Ovary (tissue), 9 donors: Measurements from ENCODE around the gene NAGPA. TPM values are rescaled to one million over a fixed set of nuclear protein-coding genes. Genes with fewer than 3 reads are reported as not detected.
"Not testable (repeated sequence)": the region's sequence is repeated elsewhere in the genome, so short reads cannot be mapped to it uniquely, and the experiment has no call there.

Experiments used
- DNase-seq, 5 donors: peaks; one replicate each; pipeline ENCODE4 v3.0.0-alpha.2; 2019 to 2020
- H3K27ac ChIP-seq, 2 donors: fragments of 200-600 bp; one replicate each; pipeline versions ENCODE4 v1.5.1 to v1.8.0; 2019 to 2022
- H3K27me3 ChIP-seq: fragments of 200-600 bp; one replicate; pipeline ENCODE4 v1.8.0; 2022
- H3K36me3 ChIP-seq: fragments of 200-600 bp; sonication (generic); one replicate; pipeline ENCODE4 v1.5.1; 2019
- H3K4me1 ChIP-seq: one replicate; pipeline ENCODE4 v1.8.1; 2013; ENCODE audit warnings: mild to moderate bottlenecking, moderate library complexity; ENCODE audit not compliant: insufficient read depth
- H3K4me3 ChIP-seq: fragments of 200-600 bp; sonication (generic); one replicate; pipeline ENCODE4 v1.5.1; 2017
- H3K9me3 ChIP-seq, 2 donors: fragments of 200-600 bp in 1 of 2; sonication (generic) in 1 of 2; one replicate each; pipeline versions ENCODE4 v1.5.1 to v1.8.1; 2013 to 2019; ENCODE audit warnings: mild to moderate bottlenecking in 1 of 2, moderate library complexity in 1 of 2
- EP300 ChIP-seq: sonication (generic); formaldehyde crosslinking; IDR thresholded peaks from one replicate; pipeline ENCODE4 v1.6.1; 2017; ENCODE audit warnings: antibody characterized with exemption
- POLR2A ChIP-seq: fragments of 450-650 bp; IDR thresholded peaks from one replicate; pipeline ENCODE4 v1.6.1; 2017; ENCODE audit warnings: antibody characterized with exemption, mild to moderate bottlenecking, moderate library complexity
- WGBS, 3 donors: extraction: QIAGEN DNeasy Blood & Tissue Kit in 1 of 3; methylation state at CpG; one replicate each; pipeline versions ENCODE4 v1.1.5 to v1.1.7; 2013 to 2017; 5-methylcytosine and 5-hydroxymethylcytosine counted together
- intact Hi-C, 4 donors: fragments of 100-400 bp; cut with DNase I; formaldehyde crosslinking; loops; one replicate each; pipeline versions ENCODE4 v1.11.0 to v1.15.1; 2022 to 2023
- polyA plus RNA-seq, 2 donors: library from polyadenylated mRNA; stranded (reverse); fragments of 200-250 nt in 1 of 2; fragments of 350-450 nt in 1 of 2; fragmentation: Illumina TruSeq in 1 of 2; extraction: RNeasy Lipid Tissue Mini Kit (QIAGEN cat#74804) in 1 of 2; gene quantifications; one replicate each; pipeline ENCODE4 v1.2.3, GENCODE V29; 2013 to 2014
- total RNA-seq, 7 donors: library from RNA; depleted of rRNA in 2 of 7; stranded (reverse); fragments of >200 nt in 2 of 7; fragmentation: NEBNext Ultra II Directional in 3 of 7; extraction: Animal tissue kit (Norgen Biotek cat#: 25700) in 3 of 7; gene quantifications; one replicate each; pipeline versions ENCODE4 v1.1.0 to v1.2.4, GENCODE V29; 2016 to 2023
- TF ChIP-seq, protein P1 (sequence below), 3 donors: fragments of 450-650 bp in 2 of 3; fragments of 200-600 bp in 1 of 3; IDR thresholded peaks; one replicate each; pipeline versions ENCODE4 v1.5.1 to v1.8.0; 2016 to 2022; ENCODE audit warnings: antibody characterized with exemption in 3 of 3, mild to moderate bottlenecking in 1 of 3
- donor health status: DM: no; HTN: no; CAD: no; lungs with moderate emphysema.
- donor health status: DM: no; HTN: no; CAD: no.
- donor health status: Bipolar disorder and iron deficiency.
- donor health status: DM: yes; HTN: yes; CAD: no.
- donor health status: DM: no; HTN: no; CAD: no.
- donor health status: DM: yes; HTN: yes; CAD: no.

NAGPA gene
- total and polyA plus RNA-seq, 9 donors: 2.9 to 14.8 (median 7.1) TPM

DNA sequence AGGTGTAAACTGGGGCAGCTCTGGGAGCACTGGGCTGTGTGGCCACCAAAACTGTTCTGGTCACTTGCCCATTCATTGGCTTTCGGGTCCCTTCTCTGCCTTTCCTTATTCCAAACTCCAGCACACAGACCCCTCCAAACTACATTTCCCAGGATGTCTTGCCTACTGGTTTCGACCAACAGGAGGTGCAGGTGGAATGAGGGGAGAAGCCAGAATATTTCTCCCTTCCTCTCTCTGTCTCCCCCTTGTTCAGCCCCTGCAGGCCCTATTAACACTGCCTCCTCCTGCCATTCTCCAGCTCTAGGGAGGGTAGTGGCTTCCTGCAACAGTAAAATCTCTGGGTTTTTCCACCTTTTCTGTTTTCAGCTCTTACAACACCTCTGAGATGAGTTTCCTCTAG lies 13.2 kb upstream of the NAGPA start:
- H3K36me3 ChIP-seq: no peaks in the 10 kb centered on the region
- no peak overlapping the region for H3K4me3 ChIP-seq
- H3K9me3 ChIP-seq: no peaks in the 10 kb centered on the region
- WGBS, 3 donors: 72 to 82% (median 78%) methylated on average over 2 of the region's 2 CpGs
- DNase-seq: no peak
- H3K4me1 ChIP-seq: no peaks in the 10 kb centered on the region
- no peak overlapping the region for H3K27ac ChIP-seq
- intact Hi-C loops: no loop called here
- H3K27me3 ChIP-seq: no peaks in the 10 kb centered on the region
- TF ChIP-seq, protein P1, sequence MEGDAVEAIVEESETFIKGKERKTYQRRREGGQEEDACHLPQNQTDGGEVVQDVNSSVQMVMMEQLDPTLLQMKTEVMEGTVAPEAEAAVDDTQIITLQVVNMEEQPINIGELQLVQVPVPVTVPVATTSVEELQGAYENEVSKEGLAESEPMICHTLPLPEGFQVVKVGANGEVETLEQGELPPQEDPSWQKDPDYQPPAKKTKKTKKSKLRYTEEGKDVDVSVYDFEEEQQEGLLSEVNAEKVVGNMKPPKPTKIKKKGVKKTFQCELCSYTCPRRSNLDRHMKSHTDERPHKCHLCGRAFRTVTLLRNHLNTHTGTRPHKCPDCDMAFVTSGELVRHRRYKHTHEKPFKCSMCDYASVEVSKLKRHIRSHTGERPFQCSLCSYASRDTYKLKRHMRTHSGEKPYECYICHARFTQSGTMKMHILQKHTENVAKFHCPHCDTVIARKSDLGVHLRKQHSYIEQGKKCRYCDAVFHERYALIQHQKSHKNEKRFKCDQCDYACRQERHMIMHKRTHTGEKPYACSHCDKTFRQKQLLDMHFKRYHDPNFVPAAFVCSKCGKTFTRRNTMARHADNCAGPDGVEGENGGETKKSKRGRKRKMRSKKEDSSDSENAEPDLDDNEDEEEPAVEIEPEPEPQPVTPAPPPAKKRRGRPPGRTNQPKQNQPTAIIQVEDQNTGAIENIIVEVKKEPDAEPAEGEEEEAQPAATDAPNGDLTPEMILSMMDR (IDR thresholded peaks at IDR 0.05): no peak
- TF ChIP-seq POLR2A (no peak), EP300 (no peak)

DNA sequence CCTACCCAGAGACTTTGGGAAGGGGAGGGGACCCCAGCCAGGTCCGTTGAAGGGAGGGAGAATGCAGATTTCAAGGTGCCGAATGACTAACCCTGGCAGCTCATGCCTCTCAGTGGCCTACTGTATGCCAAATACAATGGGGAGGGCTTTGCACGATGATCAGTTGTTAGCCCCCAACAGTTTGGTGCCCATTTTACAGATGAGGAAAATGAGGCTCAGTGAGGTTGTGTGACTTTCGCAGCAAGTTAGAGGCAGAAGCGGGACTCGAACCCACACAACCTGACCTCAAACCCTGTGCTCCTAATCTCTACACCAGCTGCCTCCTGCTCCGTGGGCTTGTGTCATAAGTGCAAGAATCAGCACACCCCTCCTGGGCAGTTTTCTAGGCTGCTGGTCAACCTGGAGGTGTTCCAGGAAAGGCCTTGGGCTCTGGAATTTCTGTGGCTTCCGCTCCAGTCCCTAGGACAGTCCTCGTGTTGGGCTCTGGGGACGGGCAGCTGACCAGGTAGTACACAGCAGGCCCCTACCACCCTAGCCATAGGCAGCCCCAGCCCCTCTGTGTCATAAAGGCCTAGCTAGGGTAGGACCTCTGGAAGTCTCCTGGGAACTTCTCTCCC lies 11.9 kb upstream of the NAGPA start:
- DNase-seq: peak in 1 of 5 donors; percentile 8
- TF ChIP-seq EP300: no peak
- TF ChIP-seq POLR2A: no peak
- WGBS, 3 donors: 81 to 91% (median 87%) methylated on average over 10 of the region's 10 CpGs

DNA sequence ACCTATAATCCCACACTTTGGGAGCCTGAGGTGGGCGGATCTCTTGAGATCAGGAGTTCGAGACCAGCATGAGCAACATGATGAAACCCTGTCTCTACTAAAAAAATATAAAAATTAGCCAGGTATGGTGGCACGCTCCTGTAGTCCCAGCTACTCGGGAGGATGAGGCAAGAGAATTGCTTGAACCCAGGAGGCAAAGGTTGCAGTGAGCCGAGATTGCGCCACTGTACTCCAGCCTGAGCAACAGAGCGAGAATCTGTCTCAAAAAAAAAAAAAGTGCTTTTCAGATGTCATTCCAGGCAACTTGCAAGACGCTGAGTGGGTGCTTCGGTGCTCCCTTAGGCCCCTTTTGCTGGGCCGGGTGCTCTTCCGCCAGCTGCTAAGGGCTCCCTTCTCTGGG lies 10.8 kb upstream of the NAGPA start:
- H3K27me3 ChIP-seq, H3K9me3 ChIP-seq, H3K4me1 ChIP-seq, H3K4me3 ChIP-seq, intact Hi-C loops, H3K36me3 ChIP-seq, H3K27ac ChIP-seq: not testable (repeated sequence)
- peak in 1 of 5 donors; percentile 1 for DNase-seq
- WGBS, 3 donors: 93 to 97% (median 93%) methylated on average over 11 of the region's 11 CpGs

More for the DNA sequence above, 11.9 kb upstream of the NAGPA start:
- Histone ChIP-seq H3K27me3 (no peaks in the 10 kb centered on the region), H3K4me1 (no peaks in the 10 kb centered on the region), H3K9me3 (no peaks in the 10 kb centered on the region), H3K4me3 (no peak overlapping the region), H3K36me3 (no peaks in the 10 kb centered on the region), H3K27ac (no peak overlapping the region)
- intact Hi-C loops: no loop called here

DNA sequence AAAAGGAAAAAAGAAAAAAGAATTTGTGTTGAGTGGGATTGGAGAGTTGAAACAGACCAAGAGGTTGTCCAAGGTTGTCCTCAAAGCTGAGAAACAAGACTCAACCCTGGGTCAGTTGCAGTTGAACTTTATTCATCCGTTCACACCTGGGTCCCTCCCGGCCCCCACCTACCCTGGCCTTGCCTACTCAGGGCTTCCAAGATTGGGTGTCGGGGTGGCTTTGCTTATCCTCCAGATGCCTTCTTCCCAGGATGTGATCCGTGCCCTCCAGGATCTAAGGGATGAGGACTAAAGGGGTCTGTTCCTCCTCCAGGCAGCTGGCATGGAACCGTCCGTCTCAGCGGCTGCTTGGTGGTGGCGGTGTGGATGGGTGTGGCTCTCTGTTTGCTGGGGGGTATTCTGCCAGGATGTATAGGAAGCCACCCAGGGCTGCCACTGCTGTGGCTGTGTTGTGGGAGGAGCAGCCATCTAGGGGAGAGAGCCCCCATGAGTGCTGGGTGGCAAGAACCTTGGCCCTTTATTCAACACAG lies 10.3 kb upstream of the NAGPA start:
- DNase-seq: peak in 1 of 5 donors; percentile 12
- intact Hi-C loops: no loop called here
- 87 to 93% (median 92%) methylated on average over 8 of the region's 8 CpGs for WGBS, 3 donors

DNA sequence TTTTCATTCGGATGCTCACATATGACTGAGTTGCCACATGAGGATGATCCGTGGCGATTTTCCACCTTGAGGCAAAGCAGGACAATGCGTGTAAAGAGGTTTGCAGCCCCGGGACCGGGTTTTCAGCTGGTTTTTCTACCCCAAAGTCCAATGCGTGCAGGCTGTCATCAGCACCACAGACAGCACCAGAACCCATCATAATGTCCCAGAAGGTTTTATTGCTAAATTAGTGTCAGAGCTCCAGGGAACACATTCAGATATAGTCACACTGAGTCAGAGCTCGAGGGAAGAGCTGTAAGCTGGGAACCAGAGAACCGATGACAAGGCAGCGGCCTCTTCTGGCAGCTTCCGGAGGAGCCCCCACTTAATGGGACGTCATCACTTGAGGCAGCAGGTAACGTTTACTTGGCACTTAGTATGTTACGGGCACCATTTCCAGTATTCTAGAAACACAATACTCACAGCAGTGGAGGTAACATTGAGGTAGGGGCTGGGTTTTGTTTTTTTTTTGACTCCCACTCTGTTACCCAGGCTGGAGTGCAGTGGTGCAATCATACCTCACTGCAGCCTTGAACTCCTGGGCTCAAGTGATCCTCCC lies 8.9 kb upstream of the NAGPA start:
- WGBS, 3 donors: 72 to 74% (median 73%) methylated on average over 14 of the region's 14 CpGs
- intact Hi-C loops: no loop called here
- TF ChIP-seq EP300: no peak
- H3K27me3 ChIP-seq: no peaks in the 10 kb centered on the region
- no peak for DNase-seq
- no peak overlapping the region for H3K27ac ChIP-seq
- no peaks in the 10 kb centered on the region for H3K36me3 ChIP-seq
- no peaks in the 10 kb centered on the region for H3K4me1 ChIP-seq
- no peak overlapping the region for H3K4me3 ChIP-seq
- no peaks in the 10 kb centered on the region for H3K9me3 ChIP-seq

More for the DNA sequence above, 10.3 kb upstream of the NAGPA start:
- Histone ChIP-seq H3K36me3 (no peaks in the 10 kb centered on the region), H3K4me1 (no peaks in the 10 kb centered on the region), H3K27me3 (no peaks in the 10 kb centered on the region), H3K27ac (no peak overlapping the region), H3K4me3 (no peak overlapping the region), H3K9me3 (no peaks in the 10 kb centered on the region)
- TF ChIP-seq EP300 (no peak), POLR2A (no peak)
- TF ChIP-seq, protein P1 (IDR thresholded peaks at IDR 0.05): no peak

DNA sequence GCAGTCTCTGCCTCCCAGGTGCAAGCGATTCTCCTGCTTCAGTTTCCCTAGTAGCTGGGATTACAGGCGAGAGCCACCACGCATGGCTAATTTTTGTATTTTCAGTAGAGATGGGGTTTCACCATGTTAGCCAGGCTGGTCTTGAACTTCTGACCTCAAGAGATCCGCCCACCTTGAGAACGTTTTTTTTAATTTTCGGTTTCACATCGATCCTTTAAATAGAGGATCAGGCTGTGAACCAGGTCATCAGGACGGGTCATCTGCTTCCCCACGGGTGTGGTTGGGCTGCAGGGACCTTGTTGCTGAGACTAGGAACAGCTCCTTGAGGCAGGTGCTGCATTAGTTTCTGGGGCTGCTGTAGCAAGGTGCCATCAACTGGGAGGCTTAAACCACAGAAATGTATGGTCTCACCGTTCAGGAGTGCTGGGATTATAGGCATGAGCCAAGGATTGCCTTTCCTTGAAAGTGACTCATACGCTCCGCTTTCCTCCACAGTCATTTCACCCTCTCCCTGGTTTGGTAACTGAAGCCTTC lies 7.9 kb upstream of the NAGPA start:
- intact Hi-C loops: no loop called here
- 62 to 66% (median 63%) methylated on average over 12 of the region's 12 CpGs for WGBS, 3 donors
- H3K27ac ChIP-seq: no peak overlapping the region

More for the DNA sequence above, 7.9 kb upstream of the NAGPA start:
- Histone ChIP-seq H3K4me1 (no peaks in the 10 kb centered on the region), H3K27me3 (no peaks in the 10 kb centered on the region), H3K36me3 (no peaks in the 10 kb centered on the region), H3K4me3 (no peak overlapping the region), H3K9me3 (no peaks in the 10 kb centered on the region)
- DNase-seq: no peak
- no peak for TF ChIP-seq POLR2A
- TF ChIP-seq, protein P1 (IDR thresholded peaks at IDR 0.05): no peak
- TF ChIP-seq EP300: no peak
